Neural cell (in vitro differentiated cells): ENCODE measurements around the gene AK1. TPM values are rescaled to one million over a fixed set of nuclear protein-coding genes. Genes with fewer than 3 reads are reported as not detected.

Experiments used
- H2AFZ ChIP-seq: fragments of 200-600, 300-800 bp; sonication (generic), shearing (Covaris generic); 2 replicates; pipeline ENCODE4 v1.6.0; 2014; ENCODE audit warnings: low read depth, mild to moderate bottlenecking, antibody characterized with exemption, low read length, moderate library complexity
- H3F3A ChIP-seq: fragments of 200-600 bp; shearing (Covaris generic); 2 replicates; pipeline ENCODE4 v1.6.1; 2016; ENCODE audit warnings: mild to moderate bottlenecking, moderate library complexity, mixed read lengths, antibody characterized with exemption, low read length; ENCODE audit not compliant: insufficient read depth, poor library complexity, severe bottlenecking
- H3K27ac ChIP-seq: fragments of 200-600, 300-800 bp; sonication (generic), shearing (Covaris generic); 2 replicates; pipeline ENCODE4 v1.5.1; 2014; ENCODE audit warnings: mild to moderate bottlenecking, low read length, moderate library complexity
- H3K27me3 ChIP-seq: fragments of 300-800, 200-600 bp; sonication (generic), shearing (Covaris generic); 2 replicates; pipeline ENCODE4 v1.6.0; 2014; ENCODE audit warnings: mild to moderate bottlenecking, low read depth, low read length, moderate library complexity; ENCODE audit not compliant: insufficient read depth
- H3K36me3 ChIP-seq: fragments of 300-800, 200-600 bp; sonication (generic), shearing (Covaris generic); 2 replicates; pipeline ENCODE4 v1.5.1; 2014; ENCODE audit warnings: mild to moderate bottlenecking, antibody characterized with exemption, low read length, moderate library complexity; ENCODE audit not compliant: insufficient read depth
- H3K4me2 ChIP-seq: fragments of 300-800, 200-600 bp; sonication (generic), shearing (Covaris generic); 2 replicates; pipeline ENCODE4 v1.6.0; 2014; ENCODE audit warnings: mild to moderate bottlenecking, low read length
- H3K4me3 ChIP-seq: fragments of 300-800, 200-600 bp; sonication (generic), shearing (Covaris generic); 2 replicates; pipeline ENCODE4 v1.5.1; 2014; ENCODE audit warnings: mild to moderate bottlenecking, low read length, moderate library complexity
- H3K79me2 ChIP-seq: fragments of 200-600 bp; shearing (Covaris generic); replicated peaks from 2 replicates; pipeline ENCODE4 v1.6.0; 2014; ENCODE audit warnings: mild to moderate bottlenecking, low read length, moderate library complexity; ENCODE audit not compliant: insufficient read depth
- H3K9ac ChIP-seq: fragments of 300-800, 200-600 bp; sonication (generic), shearing (Covaris generic); 2 replicates; pipeline ENCODE4 v1.6.1; 2016; ENCODE audit warnings: mild to moderate bottlenecking, low read length, mixed read lengths
- H3K9me2 ChIP-seq: fragments of 200-600 bp; shearing (Covaris generic); 2 replicates; pipeline ENCODE4 v1.6.1; 2016; ENCODE audit warnings: mild to moderate bottlenecking, low read length, mixed read lengths; ENCODE audit not compliant: insufficient read depth
- H3K9me3 ChIP-seq: fragments of 200-600, 300-800 bp; sonication (generic), shearing (Covaris generic); 2 replicates; pipeline ENCODE4 v1.6.1; 2016; ENCODE audit warnings: mild to moderate bottlenecking, mixed run types, low read length, moderate library complexity, mixed read lengths
- H4K20me1 ChIP-seq: fragments of 200-600 bp; shearing (Covaris generic); 2 replicates; pipeline ENCODE4 v1.6.1; 2016; ENCODE audit warnings: mild to moderate bottlenecking, mixed run types; ENCODE audit not compliant: insufficient read depth
- CTCF ChIP-seq: fragments of 450-650 bp; IDR thresholded peaks from 2 replicates; pipeline ENCODE4 v1.5.1; 2014; ENCODE audit warnings: antibody characterized with exemption, mild to moderate bottlenecking, moderate library complexity; ENCODE audit not compliant: poor library complexity, severe bottlenecking
- EP300 ChIP-seq: fragments of 450-650 bp; conservative IDR thresholded peaks from 2 replicates; pipeline ENCODE4 v1.6.1; 2014; ENCODE audit warnings: antibody characterized with exemption, mild to moderate bottlenecking, moderate library complexity; ENCODE audit not compliant: poor library complexity, severe bottlenecking
- EZH2 ChIP-seq: fragments of 200-600, 300-800 bp; shearing (Covaris generic), sonication (generic); IDR thresholded peaks from 2 replicates; pipeline ENCODE4 v1.6.1; 2014; ENCODE audit warnings: antibody characterized with exemption, low read length, borderline replicate concordance, mild to moderate bottlenecking; ENCODE audit not compliant: insufficient read depth, poor library complexity, severe bottlenecking
- MXI1 ChIP-seq: fragments of 450-650 bp; conservative IDR thresholded peaks from 2 replicates; pipeline ENCODE4 v1.6.1; 2014; ENCODE audit warnings: antibody characterized with exemption, mild to moderate bottlenecking; ENCODE audit not compliant: poor library complexity, severe bottlenecking
- POLR2AphosphoS5 ChIP-seq: IDR thresholded peaks from 2 replicates; pipeline ENCODE4 v1.6.1; 2012
- RAD21 ChIP-seq: fragments of 450-650 bp; conservative IDR thresholded peaks from 2 replicates; pipeline ENCODE4 v1.6.1; 2014; ENCODE audit warnings: antibody characterized with exemption, mild to moderate bottlenecking, moderate library complexity
- REST ChIP-seq: IDR thresholded peaks from 2 replicates; pipeline ENCODE4 v1.6.1; 2012; ENCODE audit warnings: borderline replicate concordance
- SMC3 ChIP-seq: fragments of 450-650 bp; conservative IDR thresholded peaks from 2 replicates; pipeline ENCODE4 v1.6.1; 2014; ENCODE audit warnings: antibody characterized with exemption, mild to moderate bottlenecking, moderate library complexity; ENCODE audit not compliant: poor library complexity
- TAF1 ChIP-seq: IDR thresholded peaks from 2 replicates; pipeline ENCODE4 v1.6.1; 2012; ENCODE audit warnings: low read depth
- polyA plus RNA-seq: library from polyadenylated mRNA; depleted of rRNA; stranded (reverse); fragments of >200 nt; gene quantifications from 2 replicates; pipeline ENCODE4 v1.2.3, GENCODE V29; 2014

The AK1 gene
- polyA plus RNA-seq, 1 donor from 2014 or later = 105 TPM

- TF ChIP-seq SMC3 (no peak), EP300 (no peak), REST (no peak), CTCF (no peak), RAD21 (no peak), TAF1 (no peak), MXI1 (no peak), EZH2 (no peak), POLR2AphosphoS5 (no peak)
- Histone ChIP-seq H2AFZ (no peak overlapping the region), H3F3A (no peaks in the 10 kb centered on the region), H3K9me3 (no peaks in the 10 kb centered on the region), H3K4me2 (no peak overlapping the region), H3K79me2 (no peaks in the 10 kb centered on the region), H3K4me3 (no peak overlapping the region), H3K27ac (no peak overlapping the region), H3K36me3 (no peaks in the 10 kb centered on the region), H3K9me2 (no peaks in the 10 kb centered on the region), H3K27me3 (no peaks in the 10 kb centered on the region), H3K9ac (no peak overlapping the region), H4K20me1 (no peaks in the 10 kb centered on the region)
Observed at GRCh38 chr9:127912882-127913281, 35.4 kb upstream of the AK1 start.

- Histone ChIP-seq H3K79me2 (no peaks in the 10 kb centered on the region), H3K4me2 (no peak overlapping the region)
Observed at GRCh38 chr9:127912296-127912695, 34.8 kb upstream of the AK1 start.

More at GRCh38 chr9:127912296-127912695, 34.8 kb upstream of the AK1 start:
- TF ChIP-seq MXI1 (no peak), SMC3 (no peak)
- Histone ChIP-seq H3F3A (no peaks in the 10 kb centered on the region), H2AFZ (no peak overlapping the region), H3K27me3 (no peaks in the 10 kb centered on the region), H4K20me1 (no peaks in the 10 kb centered on the region), H3K4me3 (no peak overlapping the region), H3K36me3 (no peaks in the 10 kb centered on the region), H3K9me3 (no peaks in the 10 kb centered on the region), H3K9ac (no peak overlapping the region), H3K27ac (no peak overlapping the region), H3K9me2 (no peaks in the 10 kb centered on the region)
